Measurements from ENCODE around the gene MAPKBP1. TPM values are rescaled to one million over a fixed set of nuclear protein-coding genes. Genes with fewer than 3 reads are reported as not detected.

MAPKBP1 gene
- total RNA-seq, 2 donors from 2014 or later = 9.0 to 14.6 TPM

GRCh38 chr15:41832875-41833274 lies 58.6 kb downstream of the MAPKBP1 start:
- Histone ChIP-seq H3K27ac (no peak overlapping the region), H3K36me3 (no peaks in the 10 kb centered on the region)
- DNase-seq = no peak

GRCh38 chr15:41834096-41834495 lies 59.8 kb downstream of the MAPKBP1 start:
- Histone ChIP-seq H3K4me1 (peaks cover under 1% of the 10 kb centered on the region), H3K27ac (no peak overlapping the region), H3K36me3 (no peaks in the 10 kb centered on the region), H3K9ac (ENCODE audit: low read depth in 2 of 2, low read length in 2 of 2) (no peak overlapping the region), H3K9me3 (no peaks in the 10 kb centered on the region), H3K27me3 (no peaks in the 10 kb centered on the region), H3K4me3 (no peak overlapping the region)
- intact Hi-C loops (cut with DNase I) = no loop called here
- no peak for TF ChIP-seq CTCF (IDR thresholded peaks at IDR 0.05)
- DNase-seq = no peak

More at GRCh38 chr15:41832875-41833274, 58.6 kb downstream of the MAPKBP1 start:
- peaks cover 7% of the 10 kb centered on the region for H3K4me1 ChIP-seq
- no peaks in the 10 kb centered on the region for H3K9me3 ChIP-seq
- no peaks in the 10 kb centered on the region for H3K27me3 ChIP-seq
- no peak overlapping the region for H3K9ac ChIP-seq (ENCODE audit: low read depth in 2 of 2, low read length in 2 of 2)
- intact Hi-C loops (cut with DNase I) = no loop called here
- TF ChIP-seq CTCF (IDR thresholded peaks at IDR 0.05) = no peak
- H3K4me3 ChIP-seq = no peak overlapping the region

- Histone ChIP-seq H3K4me1 (no peaks in the 10 kb centered on the region), H3K27me3 (no peaks in the 10 kb centered on the region), H3K27ac (no peak overlapping the region), H3K9me3 (no peaks in the 10 kb centered on the region), H3K9ac (ENCODE audit: low read depth in 2 of 2, low read length in 2 of 2) (no peak overlapping the region), H3K4me3 (no peak overlapping the region), H3K36me3 (no peaks in the 10 kb centered on the region)
- TF ChIP-seq CTCF (IDR thresholded peaks at IDR 0.05) = no peak
- DNase-seq = no peak
- intact Hi-C loops (cut with DNase I) = no loop called here
Observed at GRCh38 chr15:41836073-41836472, 61.8 kb downstream of the MAPKBP1 start.

- H3K4me1 ChIP-seq = no peaks in the 10 kb centered on the region
- no peaks in the 10 kb centered on the region for H3K36me3 ChIP-seq
- DNase-seq = no peak
- no peaks in the 10 kb centered on the region for H3K9me3 ChIP-seq
- H3K27ac ChIP-seq = no peak overlapping the region
- intact Hi-C loops (cut with DNase I) = no loop called here
- H3K9ac ChIP-seq (ENCODE audit: low read depth in 2 of 2, low read length in 2 of 2) = no peak overlapping the region
- no peaks in the 10 kb centered on the region for H3K27me3 ChIP-seq
- no peak overlapping the region for H3K4me3 ChIP-seq
- no peak for TF ChIP-seq CTCF (IDR thresholded peaks at IDR 0.05)
Observed at GRCh38 chr15:41836713-41837454, 62.6 kb downstream of the MAPKBP1 start.

- peak within 1 kb of the TSS; percentile 15 for H3K27ac ChIP-seq
Observed at GRCh38 chr15:41838400-41838897, 64.2 kb downstream of the MAPKBP1 start, which contains the start of gene PLA2G4B. Gene PLA2G4B, plus strand, starts transcription at chr15:41838847. Its CDS starts 67 bp downstream, at chr15:41838914.

More at GRCh38 chr15:41838400-41838897, 64.2 kb downstream of the MAPKBP1 start, which contains the start of gene PLA2G4B:
- TF ChIP-seq CTCF (IDR thresholded peaks at IDR 0.05) = no peak
- intact Hi-C loops (cut with DNase I) = no loop called here
- Histone ChIP-seq H3K36me3 (no peaks in the 10 kb centered on the region), H3K27me3 (no peaks in the 10 kb centered on the region), H3K4me3 (no peak within 1 kb of the TSS), H3K4me1 (no peaks in the 10 kb centered on the region), H3K9me3 (no peaks in the 10 kb centered on the region), H3K9ac (ENCODE audit: low read depth in 2 of 2, low read length in 2 of 2) (peak within 1 kb of the TSS in 1 of 2 donors; percentile 26)
- DNase-seq = peak; percentile 87
